Measurements from ENCODE around the gene ARNT2.

ARNT2 gene

GRCh38 chr15:80514071-80514780 is 110.0 kb downstream of the ARNT2 start:
- DNase-seq (ENCODE audit: low spot score) = no peak

- no peak for DNase-seq (ENCODE audit: low spot score)
These were observed 113.1 kb downstream of the ARNT2 start for GRCh38 chr15:80517290-80517689.

GRCh38 chr15:80518522-80518921 is 114.3 kb downstream of the ARNT2 start:
- no peak for DNase-seq (ENCODE audit: low spot score)

DNA sequence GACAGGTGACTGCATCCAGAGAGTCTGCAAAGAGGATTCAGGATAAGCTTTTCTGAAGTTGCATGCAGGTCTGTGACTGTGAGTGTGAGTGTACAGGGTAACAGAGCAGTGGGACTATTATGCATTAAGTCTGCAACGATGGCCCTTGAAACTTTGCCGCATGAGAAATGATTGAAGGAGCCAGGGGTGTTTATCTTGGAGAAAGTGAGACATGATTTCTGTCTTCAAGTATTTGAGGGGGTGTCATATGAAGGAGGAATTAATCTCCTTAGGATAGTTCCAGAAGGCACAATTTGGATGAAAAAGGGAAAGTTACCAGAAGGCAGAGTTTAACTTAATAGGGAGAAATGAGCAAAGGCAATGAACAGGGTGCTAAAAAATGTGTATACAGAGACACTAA is 119.6 kb downstream of the ARNT2 start:
- no peak for DNase-seq (ENCODE audit: low spot score)

GRCh38 chr15:80525853-80526252 is 121.7 kb downstream of the ARNT2 start:
- no peak for DNase-seq (ENCODE audit: low spot score)

GRCh38 chr15:80526556-80527340 is 122.6 kb downstream of the ARNT2 start:
- no peak for DNase-seq (ENCODE audit: low spot score)

- DNase-seq (ENCODE audit: low spot score) = no peak
These were observed 123.2 kb downstream of the ARNT2 start for GRCh38 chr15:80527406-80527805.

DNA sequence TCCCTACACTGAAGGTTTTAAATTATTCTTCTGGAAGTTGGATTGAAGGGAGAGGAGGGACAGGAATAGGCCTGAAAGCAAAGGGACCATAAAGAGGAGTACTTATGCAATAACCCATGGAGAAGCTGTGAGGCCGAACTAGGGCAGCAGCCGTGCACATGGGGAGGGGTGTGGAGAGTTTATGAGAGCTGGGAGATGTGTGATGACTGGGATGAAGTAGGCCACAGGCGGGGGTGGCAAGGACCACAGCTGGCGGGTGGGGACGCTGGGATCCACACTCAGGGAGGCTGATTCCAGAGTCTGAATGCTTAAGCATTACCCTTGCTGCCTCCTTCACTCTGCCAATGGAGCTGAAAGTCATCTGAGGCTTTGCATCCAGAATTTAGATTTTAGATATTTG is 123.8 kb downstream of the ARNT2 start:
- no peak for DNase-seq (ENCODE audit: low spot score)

DNA sequence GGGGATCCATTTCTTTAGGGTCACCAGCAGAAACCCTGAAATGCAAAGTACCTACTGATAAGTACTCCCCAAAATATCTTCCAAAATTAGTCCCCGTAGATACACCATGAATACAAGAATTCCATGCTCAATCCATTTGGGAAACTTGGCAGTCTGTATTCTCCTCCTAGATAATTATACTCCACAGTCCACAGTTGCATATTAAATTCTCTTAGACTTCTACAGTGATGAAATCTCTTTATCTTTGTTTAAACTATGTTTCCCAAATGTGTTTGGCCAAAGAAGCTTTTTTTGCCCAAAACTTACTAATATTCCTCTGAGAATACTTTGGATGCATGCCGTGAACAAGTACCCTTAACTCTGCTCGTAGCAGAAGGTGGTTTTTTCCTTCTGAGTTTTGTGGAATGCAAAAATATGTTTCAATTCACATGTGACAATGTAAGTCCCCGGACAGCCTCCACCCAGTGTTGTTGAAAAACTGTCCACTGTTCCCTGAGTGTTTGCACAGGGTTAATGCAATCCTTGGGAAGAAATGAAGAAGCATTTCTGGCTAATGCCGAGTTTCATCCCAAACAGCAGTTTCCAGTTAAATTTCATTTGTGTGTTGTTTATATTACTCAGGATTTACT is 126.7 kb downstream of the ARNT2 start:
- DNase-seq (ENCODE audit: low spot score) = no peak

DNA sequence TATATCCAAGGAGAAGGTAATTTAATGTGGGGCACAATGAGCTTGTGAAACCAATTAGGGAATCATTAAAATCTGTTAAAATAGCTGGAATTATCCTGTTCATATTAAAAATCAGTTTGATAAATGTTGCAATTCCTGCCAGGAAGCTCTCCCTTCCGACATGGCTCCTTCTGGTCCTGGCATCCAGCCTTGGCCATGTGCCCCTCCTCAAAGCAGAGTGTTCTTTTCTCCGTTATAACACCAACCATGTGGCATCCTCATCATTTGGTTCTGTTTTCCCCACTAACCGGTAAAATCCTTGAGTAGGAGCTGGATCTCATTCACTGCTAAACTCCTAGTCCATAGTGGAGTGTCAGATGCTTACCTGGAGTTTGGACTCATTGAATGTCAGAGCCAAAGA is 127.2 kb downstream of the ARNT2 start:
- DNase-seq (ENCODE audit: low spot score) = no peak

GRCh38 chr15:80531796-80532195 is 127.6 kb downstream of the ARNT2 start:
- DNase-seq (ENCODE audit: low spot score) = no peak

GRCh38 chr15:80533790-80534333 is 129.7 kb downstream of the ARNT2 start:
- DNase-seq (ENCODE audit: low spot score) = no peak

GRCh38 chr15:80536231-80536630 is 132.0 kb downstream of the ARNT2 start:
- DNase-seq (ENCODE audit: low spot score) = no peak

- no peak for DNase-seq (ENCODE audit: low spot score)
These were observed 132.5 kb downstream of the ARNT2 start for GRCh38 chr15:80536716-80537115.

GRCh38 chr15:80545078-80545477 is 140.9 kb downstream of the ARNT2 start:
- DNase-seq (ENCODE audit: low spot score) = no peak

DNA sequence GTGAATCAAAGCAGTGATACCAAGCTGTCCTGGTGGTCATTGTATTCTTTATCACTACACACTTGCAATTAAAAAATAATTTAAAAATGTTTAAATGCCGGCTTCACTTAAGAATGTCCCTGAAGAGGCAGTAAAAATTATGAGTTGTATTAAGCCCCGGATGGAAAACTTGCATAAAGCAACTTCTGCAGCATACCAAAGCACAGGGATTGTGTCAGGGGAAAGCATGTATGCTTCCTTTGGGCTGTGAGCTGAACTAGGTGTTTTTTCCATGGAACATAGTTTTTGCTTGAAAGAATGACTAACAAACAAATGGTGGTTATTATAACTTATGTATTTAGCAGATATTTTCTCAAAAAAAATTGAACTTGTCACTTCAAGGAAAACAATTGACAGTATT is 143.1 kb downstream of the ARNT2 start:
- DNase-seq (ENCODE audit: low spot score) = no peak

- DNase-seq (ENCODE audit: low spot score) = no peak
These were observed 145.0 kb downstream of the ARNT2 start for GRCh38 chr15:80549191-80549590.

DNA sequence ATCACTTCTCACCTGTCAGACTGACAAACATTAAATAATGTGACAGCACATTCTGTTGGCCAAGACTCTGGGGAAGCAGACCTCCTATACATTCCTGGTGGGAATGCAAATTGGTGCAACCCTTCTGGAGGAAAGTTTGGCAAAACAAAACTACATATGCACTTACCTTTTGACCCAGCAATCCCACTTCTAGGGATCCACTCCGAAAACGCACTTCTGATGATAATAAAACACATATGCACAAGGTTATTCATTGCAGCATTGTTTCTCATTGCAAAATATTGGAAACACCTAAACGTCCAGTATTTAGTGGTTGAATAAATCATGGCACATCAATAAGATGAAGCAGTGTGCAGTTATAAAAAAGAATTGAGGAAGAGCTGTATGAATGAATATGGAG is 145.5 kb downstream of the ARNT2 start:
- DNase-seq (ENCODE audit: low spot score) = no peak

DNA sequence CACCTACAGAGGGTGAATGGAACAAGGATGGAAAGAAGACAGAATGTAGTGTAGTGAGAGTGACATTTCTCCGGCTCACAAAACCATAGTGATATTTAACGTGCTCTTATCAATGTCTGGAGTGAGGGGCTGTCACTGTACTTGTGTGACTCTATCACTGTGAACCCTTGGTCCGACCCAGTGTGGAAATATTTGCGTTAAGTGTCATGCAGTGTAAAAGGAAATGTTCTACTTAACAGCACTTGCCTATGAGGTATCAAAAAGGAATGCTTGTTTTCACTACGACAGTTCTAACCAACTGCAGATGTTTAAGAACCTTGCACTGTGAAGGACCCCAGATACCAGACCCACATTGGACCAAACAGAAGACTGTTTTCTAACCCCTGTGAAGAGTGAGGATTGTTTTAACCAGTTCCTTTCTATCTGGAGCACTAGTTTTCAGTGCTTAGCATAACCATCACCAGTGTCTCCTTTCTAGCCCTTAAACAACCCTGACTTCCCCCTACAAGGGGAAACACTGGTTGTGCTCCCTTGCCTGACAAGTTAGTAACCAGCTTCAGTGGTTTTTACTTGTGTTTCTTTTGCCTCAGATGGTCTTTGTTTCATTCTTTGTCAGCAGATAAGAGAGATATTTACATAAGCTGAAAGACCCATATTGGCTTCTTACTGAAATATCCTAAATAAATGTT is 146.2 kb downstream of the ARNT2 start:
- no peak for DNase-seq (ENCODE audit: low spot score)

DNA sequence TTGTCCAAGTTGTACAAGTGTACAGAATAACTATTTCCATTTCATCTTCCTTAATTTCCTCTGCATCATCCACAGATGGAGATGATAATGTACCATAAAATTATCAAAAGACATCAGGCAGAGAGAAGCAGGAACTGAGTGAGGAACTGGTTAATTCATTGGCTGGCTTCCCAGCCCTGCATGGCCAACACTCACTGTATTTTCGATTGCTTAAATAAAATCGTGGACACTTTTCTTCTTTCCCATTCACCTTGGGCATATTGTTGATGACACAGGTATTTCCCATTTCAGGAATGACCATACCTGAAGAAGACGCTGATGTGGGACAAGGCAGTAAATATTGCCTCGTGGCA is 146.7 kb downstream of the ARNT2 start:
- no peak for DNase-seq (ENCODE audit: low spot score)

DNA sequence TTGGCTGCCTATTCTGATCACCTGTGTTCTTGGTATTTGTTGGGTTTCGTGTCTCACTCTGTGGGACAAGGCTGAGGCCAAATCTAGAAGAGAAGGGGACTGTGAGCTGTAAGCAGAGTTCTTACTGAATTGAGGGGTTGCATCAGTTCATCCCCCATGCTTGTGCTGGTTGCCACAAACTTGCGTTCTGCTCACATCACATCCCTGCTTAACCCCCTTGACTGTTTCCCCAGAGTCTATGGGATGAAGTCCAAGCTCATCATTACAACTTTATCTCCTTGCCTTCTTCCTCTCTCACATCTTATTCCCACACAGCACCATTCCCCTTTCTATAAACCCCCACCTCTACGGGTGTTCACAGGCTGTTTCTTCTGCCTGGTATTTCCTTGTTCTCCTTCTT is 147.2 kb downstream of the ARNT2 start:
- no peak for DNase-seq (ENCODE audit: low spot score)

DNA sequence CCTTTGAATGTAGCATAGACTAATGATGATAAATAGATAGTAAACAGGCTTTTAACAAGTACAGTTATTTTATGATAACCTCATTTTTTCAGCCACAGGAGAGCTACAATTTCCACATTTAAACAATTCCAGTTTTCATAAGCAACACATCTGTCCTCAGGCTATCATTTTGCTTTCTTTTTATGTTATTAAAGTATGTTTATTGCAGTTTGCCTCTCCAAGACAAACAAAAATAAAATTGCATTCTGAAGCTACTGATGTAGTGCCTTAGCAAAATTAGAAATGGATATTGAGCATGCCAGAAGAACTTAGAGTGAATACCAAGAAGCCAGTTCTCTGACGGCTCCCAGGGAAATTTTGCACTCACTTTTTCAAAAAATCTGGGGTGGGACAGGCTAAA is 150.4 kb downstream of the ARNT2 start:
- no peak for DNase-seq (ENCODE audit: low spot score)

All from CD4-positive, alpha-beta T cell treated with Interleukin-6 at 100 ng/mL for 8 hours (primary cell).